Measurements from ENCODE around the gene TMEM143. TPM values are rescaled to one million over a fixed set of nuclear protein-coding genes. Genes with fewer than 3 reads are reported as not detected.
"Not testable (repeated sequence)": the region's sequence is repeated elsewhere in the genome, so short reads cannot be mapped to it uniquely, and the experiment has no call there.

The TMEM143 gene
- total RNA-seq, 4 donors from 2014 or later: 3.2 to 9.3 (median 6.2) TPM

DNA sequence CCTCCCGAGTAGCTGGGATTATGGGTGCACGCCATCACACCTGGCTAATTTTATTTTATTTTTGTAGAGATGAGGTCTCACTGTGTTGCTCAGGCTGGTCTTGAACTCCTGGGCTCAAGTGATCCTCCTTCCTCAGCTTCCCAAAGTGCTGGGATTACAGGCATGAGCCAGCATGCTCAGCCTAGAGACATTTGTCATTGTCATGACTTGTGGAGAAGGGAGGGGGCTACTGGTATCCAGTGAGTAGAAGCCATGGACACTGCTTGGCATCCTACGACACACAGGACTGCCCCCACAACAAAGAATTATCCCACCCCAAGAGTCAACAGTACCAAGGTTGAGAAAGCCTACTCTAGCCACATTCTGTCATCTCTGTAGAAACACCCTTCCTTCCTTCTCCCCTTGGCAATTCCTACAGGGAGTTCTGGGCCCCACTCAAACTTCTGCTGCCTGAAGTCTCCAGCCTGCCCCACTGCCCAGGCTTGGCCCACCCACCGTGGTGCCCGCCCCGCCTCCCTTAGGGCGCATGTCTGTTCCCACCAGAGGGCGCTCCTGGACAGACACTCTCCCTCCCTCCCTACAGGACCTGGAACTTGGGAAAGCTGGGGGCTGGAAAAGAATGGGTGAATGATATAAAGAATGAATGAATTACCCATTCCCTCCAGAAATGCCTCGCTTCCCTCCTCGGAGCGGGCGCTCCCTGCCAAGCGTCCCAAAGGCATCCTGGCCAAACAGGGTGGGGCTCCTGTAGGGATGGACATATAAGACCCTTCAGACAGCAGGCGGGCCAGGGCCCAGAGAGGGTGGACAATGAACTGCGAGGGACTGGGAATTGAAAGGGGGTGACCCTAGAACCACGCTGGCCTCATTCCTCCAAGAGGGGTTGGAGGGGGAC is 43.8 kb downstream of the TMEM143 start:
- Histone ChIP-seq H3K9me3 (no peaks in the 10 kb centered on the region), H3K27ac (peak overlapping the region; percentile 28 to 99 (median 98)), H3K4me3 (no peak overlapping the region), H3K4me1 (peaks cover 17 to 51% (median 22%) of the 10 kb centered on the region in 3 donors), H3K27me3 (no peaks in the 10 kb centered on the region), H3K36me3 (no peaks in the 10 kb centered on the region)
- TF ChIP-seq, protein P1, sequence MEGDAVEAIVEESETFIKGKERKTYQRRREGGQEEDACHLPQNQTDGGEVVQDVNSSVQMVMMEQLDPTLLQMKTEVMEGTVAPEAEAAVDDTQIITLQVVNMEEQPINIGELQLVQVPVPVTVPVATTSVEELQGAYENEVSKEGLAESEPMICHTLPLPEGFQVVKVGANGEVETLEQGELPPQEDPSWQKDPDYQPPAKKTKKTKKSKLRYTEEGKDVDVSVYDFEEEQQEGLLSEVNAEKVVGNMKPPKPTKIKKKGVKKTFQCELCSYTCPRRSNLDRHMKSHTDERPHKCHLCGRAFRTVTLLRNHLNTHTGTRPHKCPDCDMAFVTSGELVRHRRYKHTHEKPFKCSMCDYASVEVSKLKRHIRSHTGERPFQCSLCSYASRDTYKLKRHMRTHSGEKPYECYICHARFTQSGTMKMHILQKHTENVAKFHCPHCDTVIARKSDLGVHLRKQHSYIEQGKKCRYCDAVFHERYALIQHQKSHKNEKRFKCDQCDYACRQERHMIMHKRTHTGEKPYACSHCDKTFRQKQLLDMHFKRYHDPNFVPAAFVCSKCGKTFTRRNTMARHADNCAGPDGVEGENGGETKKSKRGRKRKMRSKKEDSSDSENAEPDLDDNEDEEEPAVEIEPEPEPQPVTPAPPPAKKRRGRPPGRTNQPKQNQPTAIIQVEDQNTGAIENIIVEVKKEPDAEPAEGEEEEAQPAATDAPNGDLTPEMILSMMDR (IDR thresholded peaks at IDR 0.05): peak; percentile 76 to 92 (median 83)
- TF ChIP-seq POLR2A (IDR thresholded peaks at IDR 0.05): no peak
- WGBS, 2 donors: 20 to 21% methylated on average over 8 to 11 of the region's 16 CpGs
- intact Hi-C loops (cut with DNase I): no loop called here
- no peak for DNase-seq

DNA sequence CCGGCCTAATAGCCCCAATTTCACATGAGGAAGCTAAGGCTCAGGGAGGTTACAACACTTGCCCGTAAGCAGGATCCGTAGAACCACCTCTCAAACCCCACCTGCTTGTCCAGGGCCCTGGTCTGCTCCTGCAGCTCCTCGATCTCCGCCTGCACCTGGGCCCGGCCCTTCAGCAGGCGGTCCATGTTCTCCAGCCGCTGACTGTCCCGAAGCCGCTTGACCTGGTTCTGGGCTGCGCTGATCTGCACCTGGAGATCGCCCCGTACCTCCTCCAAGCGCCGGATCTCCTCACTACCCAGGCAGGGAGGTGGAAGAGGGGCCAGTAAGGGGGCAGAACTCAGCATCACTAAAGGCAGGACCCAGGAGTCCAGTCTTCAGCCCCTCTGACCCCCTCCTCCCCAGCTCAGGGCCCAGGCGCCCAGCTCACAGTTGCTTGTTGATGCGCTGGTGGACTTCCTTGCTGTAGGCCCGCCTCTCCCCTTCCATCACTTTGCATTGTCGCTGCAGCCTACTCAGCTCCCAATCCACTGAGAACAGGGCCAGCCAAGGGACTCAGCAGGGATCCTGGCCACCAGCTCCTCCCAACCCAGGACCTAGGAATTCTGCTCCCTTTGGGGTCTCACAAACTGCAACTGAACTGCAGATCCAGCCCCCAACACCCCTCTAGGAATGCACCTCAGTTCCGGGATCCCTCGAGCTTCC is 45.3 kb downstream of the TMEM143 start:
- no peak for DNase-seq
- WGBS, 2 donors: 86 to 92% methylated on average over 8 to 12 of the region's 21 CpGs

DNA sequence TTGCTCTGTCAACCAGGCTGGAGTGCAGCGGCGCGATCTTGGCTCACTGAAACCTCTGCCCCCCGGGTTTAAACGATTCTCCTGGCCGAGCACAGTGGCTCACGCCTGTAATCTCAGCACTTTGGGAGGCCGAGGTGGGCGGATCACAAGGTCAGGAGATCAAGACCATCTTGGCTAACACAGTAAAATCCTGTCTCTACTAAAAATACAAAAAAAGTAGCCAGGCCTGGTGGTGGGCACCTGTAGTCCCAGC is 46.1 kb downstream of the TMEM143 start:
- H3K36me3 ChIP-seq; H3K4me3 ChIP-seq; H3K27me3 ChIP-seq; H3K27ac ChIP-seq; DNase-seq; intact Hi-C loops (cut with DNase I); H3K9me3 ChIP-seq: not testable (repeated sequence)
- 80% methylated on average over 7 of the region's 9 CpGs; no CpG with 5 or more reads in 1 of the 2 donors for WGBS, 2 donors
- H3K4me1 ChIP-seq: peaks cover 17 to 28% (median 17%) of the 10 kb centered on the region in 3 donors

More for the DNA sequence above, 45.3 kb downstream of the TMEM143 start:
- Histone ChIP-seq H3K27me3 (no peaks in the 10 kb centered on the region), H3K36me3 (no peaks in the 10 kb centered on the region), H3K27ac (no peak overlapping the region), H3K9me3 (no peaks in the 10 kb centered on the region), H3K4me1 (peaks cover 17 to 36% (median 19%) of the 10 kb centered on the region in 3 donors), H3K4me3 (no peak overlapping the region)
- no peak for TF ChIP-seq POLR2A (IDR thresholded peaks at IDR 0.05)
- TF ChIP-seq, protein P1 (IDR thresholded peaks at IDR 0.05): no peak
- intact Hi-C loops (cut with DNase I): no loop called here

DNA sequence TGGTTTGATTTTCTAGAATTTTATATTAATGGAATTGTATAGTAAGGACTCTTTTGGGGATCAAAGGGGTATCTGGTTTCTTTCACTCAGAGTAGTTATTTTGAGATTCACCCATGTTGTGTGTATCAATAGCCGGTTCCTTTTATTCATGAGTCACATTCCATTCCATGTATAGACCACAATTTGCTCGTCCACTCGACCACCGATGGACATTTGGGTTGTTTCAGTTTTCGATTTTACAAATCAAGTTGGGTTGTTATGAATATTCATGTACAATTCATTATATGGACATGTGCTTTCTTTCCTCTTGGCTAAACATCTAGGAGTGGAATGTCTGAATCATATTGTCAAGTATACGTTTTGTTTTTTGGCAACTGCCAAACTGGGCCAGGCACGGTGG is 48.0 kb downstream of the TMEM143 start:
- Histone ChIP-seq H3K9me3 (no peaks in the 10 kb centered on the region), H3K4me1 (peaks cover 5 to 12% (median 6%) of the 10 kb centered on the region in 3 donors), H3K27ac (no peak overlapping the region), H3K36me3 (no peaks in the 10 kb centered on the region), H3K27me3 (no peaks in the 10 kb centered on the region), H3K4me3 (no peak overlapping the region)
- DNase-seq: no peak
- intact Hi-C loops (cut with DNase I): no loop called here
- WGBS, 2 donors: 51 to 58% methylated on average over 6 to 7 of the region's 7 CpGs
- TF ChIP-seq, protein P1 (IDR thresholded peaks at IDR 0.05): no peak
- no peak for TF ChIP-seq POLR2A (IDR thresholded peaks at IDR 0.05)

DNA sequence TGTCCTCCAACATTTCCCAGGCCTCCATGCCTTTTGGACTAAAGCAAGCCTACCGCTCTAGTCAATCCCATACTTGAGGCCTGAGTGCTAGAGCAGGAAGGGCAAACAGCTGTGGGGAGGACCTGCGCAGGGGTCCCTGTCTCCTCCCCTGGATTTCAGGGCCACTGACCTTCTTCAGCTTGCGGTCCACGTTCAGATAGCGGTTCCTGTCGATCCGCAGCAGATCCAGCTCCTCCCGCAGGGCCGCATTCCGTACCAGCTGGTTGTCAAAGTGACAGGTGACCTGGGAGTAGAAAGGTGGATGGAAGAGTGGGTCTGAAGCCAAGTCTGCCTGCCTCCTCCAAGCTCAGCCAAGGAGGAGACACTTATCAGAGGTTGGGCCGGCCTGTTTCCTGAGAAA is 52.4 kb downstream of the TMEM143 start:
- intact Hi-C loops (cut with DNase I): no loop called here
- H3K4me1 ChIP-seq: peaks cover 8 to 23% (median 12%) of the 10 kb centered on the region in 3 donors
- WGBS, 2 donors: 82 to 92% methylated on average over 7 to 11 of the region's 11 CpGs
- no peak overlapping the region for H3K4me3 ChIP-seq
- no peak overlapping the region for H3K27ac ChIP-seq
- H3K27me3 ChIP-seq: no peaks in the 10 kb centered on the region
- no peak for TF ChIP-seq POLR2A (IDR thresholded peaks at IDR 0.05)
- TF ChIP-seq, protein P1 (IDR thresholded peaks at IDR 0.05): no peak
- H3K9me3 ChIP-seq: no peaks in the 10 kb centered on the region
- no peaks in the 10 kb centered on the region for H3K36me3 ChIP-seq
- DNase-seq: no peak

Data from esophagus squamous epithelium (tissue), 5 donors.